Activated T-cell treated with anti-CD3 and anti-CD28 coated beads, Interleukin-2, amount 50 U/mL, for 48 hours (primary cell): Measurements from ENCODE around the gene GRM3.

Experiments
- DNase-seq, 2 experiments: peaks; one replicate each; pipeline ENCODE4 v3.0.0-alpha.2; 2020

The GRM3 gene

DNA sequence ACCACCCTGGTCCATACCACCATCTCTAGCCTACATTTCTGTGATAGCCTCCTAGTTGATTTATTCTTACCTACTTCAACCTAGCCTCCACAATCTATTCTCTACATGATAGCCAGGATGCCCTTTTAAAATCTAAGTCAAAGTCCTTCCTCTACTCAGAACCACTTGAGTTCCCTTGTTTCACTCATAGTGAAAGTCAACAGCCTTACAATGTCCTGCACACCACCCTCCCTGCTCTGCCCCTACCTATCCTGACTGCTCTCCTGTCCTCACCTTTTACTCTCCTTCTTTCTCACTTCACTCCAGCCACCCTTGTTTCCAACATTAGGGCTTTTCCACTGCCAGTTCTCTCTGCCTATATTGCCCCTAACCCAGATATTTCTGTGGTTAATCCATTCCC lies 146.7 kb downstream of the GRM3 start:
- DNase-seq, result no peak

- no peak for DNase-seq
Observed at GRCh38 chr7:86792260-86792659, 148.6 kb downstream of the GRM3 start.

DNA sequence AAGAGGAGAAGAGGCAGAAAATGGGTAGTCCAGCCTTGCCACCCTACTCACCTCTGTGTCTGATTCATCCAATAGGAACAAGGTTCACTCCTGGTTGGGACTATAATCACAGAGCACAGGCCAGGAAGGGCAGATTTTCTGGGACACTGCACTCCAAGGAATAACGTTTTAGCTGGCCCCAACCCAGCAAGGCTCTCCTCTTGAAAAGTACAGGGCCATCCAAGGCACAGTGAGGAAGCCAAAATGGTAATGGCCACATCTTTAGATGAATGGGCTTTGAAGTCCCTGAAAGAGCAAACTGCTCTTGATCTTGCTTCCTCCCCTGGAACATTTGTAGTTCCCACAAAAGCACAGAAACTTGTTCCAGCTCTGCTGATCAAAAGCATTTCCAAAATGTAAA lies 149.4 kb downstream of the GRM3 start:
- no peak for DNase-seq

GRCh38 chr7:86814661-86815379 lies 171.1 kb downstream of the GRM3 start:
- DNase-seq, result no peak

DNA sequence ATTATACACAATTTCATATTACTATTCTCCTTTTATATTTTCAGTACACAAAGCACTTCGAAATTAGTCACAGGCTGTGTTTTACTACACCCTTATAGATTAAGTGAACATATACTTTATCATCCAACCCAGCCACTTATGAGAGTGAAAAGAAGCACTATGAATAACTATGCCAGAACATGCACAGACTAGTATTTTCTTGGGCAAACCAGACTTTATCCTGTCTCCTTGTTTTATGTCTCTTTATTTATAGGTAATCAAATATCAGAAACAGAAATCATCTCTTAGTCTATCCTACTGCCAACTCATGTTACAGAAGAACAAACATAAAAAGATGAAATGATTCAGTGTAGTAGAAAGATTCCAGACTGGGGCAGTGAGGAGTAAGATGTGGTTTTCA lies 171.8 kb downstream of the GRM3 start:
- DNase-seq, result no peak

DNA sequence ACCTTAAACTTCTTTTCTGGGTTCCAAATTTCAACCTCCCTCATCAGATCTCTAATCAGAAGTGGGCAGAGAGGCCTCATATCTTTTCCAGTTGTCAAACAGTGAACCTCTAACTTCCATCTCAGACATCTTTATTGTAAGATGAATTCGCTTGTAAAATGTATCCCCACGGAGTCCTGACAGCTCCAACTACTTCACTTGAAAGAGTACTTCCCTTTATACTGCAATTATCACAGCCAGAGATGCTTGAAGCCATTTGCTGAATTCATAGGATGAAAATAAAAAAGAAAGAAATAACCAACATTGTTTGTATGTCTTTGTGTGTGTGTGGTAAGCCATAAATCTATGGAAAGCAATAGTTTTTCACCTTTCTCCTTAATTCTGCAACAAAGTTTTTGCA lies 175.2 kb downstream of the GRM3 start:
- no peak for DNase-seq

DNA sequence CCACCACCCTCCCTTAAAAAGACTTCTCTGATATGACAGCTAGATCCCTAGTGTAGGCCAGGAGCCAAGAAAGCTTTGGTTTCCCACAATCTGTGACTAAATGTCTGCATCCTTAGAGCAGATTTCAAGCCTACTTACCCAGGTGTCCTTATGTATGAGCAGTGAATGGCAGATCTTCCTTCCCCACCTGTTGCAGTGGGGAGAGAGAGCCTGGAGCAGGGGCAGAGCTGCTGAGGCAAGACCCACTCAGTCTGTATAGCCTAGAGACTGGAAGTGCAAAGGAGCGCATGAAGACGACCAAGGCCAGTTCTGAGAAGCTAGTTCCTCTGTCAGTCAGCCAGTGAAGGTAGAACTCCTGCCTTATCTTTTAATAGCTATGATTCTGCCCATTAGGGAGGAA lies 180.1 kb downstream of the GRM3 start:
- DNase-seq, result no peak

DNA sequence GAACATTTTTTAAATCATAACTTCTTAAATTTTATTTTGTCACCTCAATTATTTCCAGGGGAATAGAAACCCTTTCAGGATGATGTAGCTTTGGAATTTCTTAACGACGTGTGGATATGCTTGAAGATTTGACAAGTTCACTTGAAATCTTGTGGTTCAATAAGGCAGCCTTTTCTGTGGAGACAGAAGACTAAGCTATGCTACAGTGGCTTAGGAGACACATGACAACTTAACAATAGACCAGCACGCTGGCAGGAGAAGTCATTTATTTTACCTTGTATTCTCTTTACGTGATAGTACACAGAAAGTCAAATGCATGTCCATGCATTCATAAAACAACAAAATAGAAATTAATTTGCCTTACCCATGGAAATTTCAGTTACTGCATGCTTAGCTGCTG lies 181.6 kb downstream of the GRM3 start:
- DNase-seq, result no peak

DNA sequence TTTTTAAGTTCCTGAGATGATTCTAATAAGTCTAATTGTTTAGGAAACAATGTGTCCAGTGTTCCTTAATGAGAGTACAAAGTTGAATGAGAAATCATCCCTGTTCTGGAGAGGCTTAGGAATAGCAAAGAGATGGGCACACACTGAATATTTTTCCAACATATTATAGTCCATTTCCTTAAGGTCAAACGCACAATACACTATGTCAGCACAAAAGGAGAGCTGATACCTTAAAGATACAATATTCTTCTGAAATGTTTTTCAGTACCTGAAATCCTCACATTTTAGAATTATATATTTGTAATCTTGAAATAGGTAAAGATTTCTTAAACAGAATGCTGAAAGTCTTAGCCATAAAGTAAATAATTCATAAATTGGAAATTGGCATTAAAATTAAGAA lies 183.2 kb downstream of the GRM3 start:
- no peak for DNase-seq

DNA sequence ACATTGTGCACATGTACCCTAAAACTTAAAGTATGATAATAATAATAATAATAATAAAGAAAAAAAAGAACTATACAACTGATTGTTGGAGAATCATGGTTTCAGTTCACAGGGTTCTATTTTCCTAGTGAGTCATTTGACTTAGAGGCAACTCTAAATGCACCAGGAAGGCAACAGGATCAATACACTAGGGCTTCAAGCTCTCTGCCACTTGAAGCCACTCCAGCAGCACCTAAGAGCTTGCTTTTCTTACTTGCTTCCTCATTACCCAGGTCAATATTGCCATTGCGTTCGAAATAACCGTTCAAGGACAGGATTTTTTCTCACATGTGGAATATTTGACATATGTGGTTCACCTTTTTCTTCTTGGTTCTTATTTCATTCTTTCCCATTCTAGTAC lies 189.7 kb downstream of the GRM3 start:
- DNase-seq, result no peak

GRCh38 chr7:86837235-86837634 lies 193.5 kb downstream of the GRM3 start:
- no peak for DNase-seq

DNA sequence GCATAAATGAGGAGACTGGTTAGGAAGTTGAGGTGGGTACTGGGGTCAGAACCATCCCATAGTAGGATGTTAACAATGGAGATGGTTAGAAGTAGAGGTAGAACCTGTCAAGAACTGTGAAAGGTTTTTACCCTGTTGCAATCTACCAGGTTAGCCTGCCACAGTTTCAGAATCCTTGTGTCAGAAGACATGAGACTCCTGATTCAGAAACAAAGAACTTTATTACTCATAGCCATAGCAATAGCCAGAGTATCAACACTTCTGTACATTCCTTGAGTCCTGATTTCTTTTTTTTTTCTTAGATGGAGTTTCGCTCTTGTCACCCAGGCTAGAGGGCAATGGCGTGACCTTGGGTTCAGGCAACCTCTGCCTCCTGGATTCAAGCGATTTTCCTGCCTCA lies 200.9 kb downstream of the GRM3 start:
- no peak for DNase-seq

- DNase-seq, result no peak
Observed at GRCh38 chr7:86846494-86847190, 202.9 kb downstream of the GRM3 start.

DNA sequence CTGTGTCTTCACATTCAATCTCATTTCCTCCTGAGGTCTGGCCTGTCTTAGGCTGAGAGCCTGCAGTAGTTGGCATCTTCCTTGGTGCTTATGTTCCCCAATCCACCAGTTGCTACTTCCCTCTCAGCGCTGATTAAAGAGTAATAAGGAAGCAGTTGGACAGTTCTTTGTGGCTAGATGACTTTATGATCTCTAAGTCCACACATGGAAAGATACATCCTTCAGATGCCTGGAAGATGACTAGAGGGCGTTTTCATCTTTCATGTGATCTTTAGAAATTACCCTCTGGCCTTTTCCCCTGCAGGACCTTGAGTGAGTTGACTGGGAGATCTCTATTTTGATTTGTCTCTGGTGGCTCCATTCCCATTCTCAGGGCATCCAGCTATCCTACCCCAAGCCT lies 204.5 kb downstream of the GRM3 start:
- DNase-seq, result no peak

- no peak for DNase-seq
Observed at GRCh38 chr7:86851566-86851965, 207.9 kb downstream of the GRM3 start.

GRCh38 chr7:86863452-86863851 lies 219.7 kb downstream of the GRM3 start:
- no peak for DNase-seq

DNA sequence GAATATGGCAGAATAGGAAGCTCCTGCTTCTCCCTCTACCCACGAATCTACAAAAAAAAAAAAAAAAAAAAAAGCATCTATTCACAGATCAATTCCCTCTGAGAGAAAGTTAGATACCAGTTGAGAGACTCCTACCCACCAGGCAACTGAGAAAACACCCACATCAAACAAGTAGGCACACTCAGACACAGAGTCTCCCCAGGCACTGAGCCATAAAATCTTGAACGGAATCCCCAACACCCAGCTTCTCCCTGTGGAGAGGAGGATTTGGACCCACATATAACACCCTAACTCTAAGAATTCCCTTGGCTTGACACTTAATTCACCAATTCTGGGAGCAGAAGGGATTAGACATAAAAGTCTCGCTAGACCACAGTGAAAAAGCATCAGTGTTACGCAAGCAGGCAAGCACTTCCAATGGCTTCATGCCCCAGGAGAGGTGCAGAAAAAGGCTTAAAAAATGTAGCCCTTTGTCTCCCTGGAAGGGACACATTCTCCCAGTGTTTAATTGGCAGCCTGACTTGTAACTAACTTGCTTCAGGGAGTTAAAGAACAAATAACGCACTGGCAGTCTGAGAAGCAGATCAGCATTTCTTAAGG lies 223.6 kb downstream of the GRM3 start:
- DNase-seq, result no peak

DNA sequence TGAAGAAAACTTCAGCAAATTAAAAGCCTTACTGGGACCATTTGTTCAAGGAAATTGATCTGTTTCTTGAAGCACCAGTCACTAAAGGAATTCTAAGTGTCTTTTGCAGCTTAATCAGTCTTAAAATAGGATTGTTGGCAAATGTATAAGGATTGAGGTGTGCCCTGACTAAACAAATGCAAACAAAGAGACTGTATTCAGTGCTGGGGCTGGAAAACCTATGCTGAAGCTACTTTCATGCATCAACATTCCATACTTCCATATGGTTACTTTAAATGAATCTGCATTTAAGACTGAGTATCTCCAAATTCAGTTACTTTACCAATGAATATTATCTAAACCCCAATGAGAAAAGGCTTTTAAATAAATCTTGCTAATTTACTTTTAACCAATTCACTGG lies 232.4 kb downstream of the GRM3 start:
- no peak for DNase-seq

DNA sequence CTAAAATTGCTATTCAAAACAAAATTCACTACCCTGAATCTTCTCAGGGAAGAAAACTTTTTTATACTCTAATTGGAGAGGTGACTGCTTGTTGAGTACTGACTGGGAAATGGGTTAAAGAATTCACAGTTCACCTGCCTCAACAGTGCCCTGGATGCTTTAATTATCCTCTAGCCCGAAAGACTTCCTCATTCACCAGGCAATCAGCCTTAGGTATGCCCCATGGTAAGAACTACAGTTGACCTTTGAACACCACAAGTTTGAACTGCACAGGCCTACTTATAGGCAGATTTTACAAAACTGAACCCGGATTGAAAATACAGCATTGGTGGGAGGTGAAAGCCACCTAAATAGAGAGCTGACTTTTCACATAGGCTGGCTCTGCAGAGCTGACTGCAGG lies 240.4 kb downstream of the GRM3 start:
- no peak for DNase-seq

- DNase-seq, result no peak
Observed at GRCh38 chr7:86889501-86889900, 245.8 kb downstream of the GRM3 start.

DNA sequence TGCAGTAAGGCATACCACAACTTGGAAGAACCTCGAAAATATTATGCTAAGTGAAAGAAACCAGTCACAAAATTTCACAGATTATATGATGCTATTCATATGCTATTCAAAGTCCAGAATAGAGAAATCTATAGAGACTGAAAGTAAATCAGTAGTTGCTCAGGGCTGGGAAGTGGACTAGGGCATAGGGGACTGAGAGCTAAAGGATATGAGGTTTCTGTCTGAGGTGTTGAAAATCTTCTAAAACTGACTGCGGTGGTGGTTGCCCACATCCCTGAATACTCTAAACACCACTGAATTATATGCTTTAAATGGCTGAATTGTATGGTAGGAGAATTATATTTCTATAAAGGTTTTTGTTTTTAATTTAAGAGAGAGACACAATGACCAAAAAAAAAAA lies 254.5 kb downstream of the GRM3 start:
- no peak for DNase-seq

GRCh38 chr7:86900886-86901285 lies 257.2 kb downstream of the GRM3 start:
- DNase-seq, result no peak

DNA sequence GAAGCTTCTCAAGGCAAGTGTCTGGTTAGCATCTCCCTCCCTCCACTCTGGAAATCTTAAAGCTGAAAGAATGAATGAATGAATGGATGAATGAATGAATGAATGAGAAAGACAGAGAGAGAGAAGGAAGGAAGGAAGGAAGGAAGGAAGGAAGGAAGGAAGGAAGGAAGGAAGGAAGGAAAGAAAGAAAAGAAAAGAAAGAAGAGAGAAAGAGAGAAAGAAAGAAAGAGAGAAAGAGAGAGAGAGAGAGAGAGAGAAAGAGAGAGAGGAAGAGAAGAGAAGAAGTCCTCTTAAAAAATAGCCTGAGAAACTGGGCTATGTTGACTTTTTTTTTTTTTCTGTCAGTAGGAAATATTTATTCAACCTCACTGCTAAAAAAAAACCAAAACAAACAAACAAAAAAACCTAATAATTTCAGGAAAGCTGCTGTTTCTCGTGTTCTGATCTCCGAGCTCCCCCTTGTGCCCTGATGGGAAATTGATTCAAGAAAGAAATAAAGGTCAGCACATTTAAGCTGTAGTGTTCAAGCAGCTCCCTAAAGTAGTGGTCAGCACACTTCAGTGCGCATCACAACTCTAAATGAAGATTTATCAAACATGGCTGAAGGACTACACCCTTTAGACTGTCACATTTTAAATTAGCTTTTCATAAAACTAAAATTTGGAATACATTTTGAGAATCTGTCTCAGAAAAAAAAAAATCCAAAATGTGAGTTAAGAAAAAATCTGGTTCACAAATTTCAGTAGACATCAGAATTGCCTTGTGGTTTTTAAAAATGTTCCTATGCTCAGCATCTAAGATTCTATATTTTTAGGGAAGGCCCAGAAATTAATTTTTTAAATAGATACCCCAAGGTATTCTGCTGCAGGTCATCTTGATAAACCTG lies 261.5 kb downstream of the GRM3 start:
- no peak for DNase-seq
